OCI-LY3 (cell line): ENCODE results near the gene PGP.

Experiments used
- CTCF ChIP-seq: fragments of 200-600, 300-600 bp; sonication (generic); IDR thresholded peaks from 2 replicates; pipeline ENCODE4 v1.5.1; 2014; ENCODE audit warnings: antibody characterized with exemption, low read length, low read depth
- EZH2phosphoT487 ChIP-seq: fragments of 200-600 bp; shearing (Covaris generic); IDR thresholded peaks from 2 replicates; pipeline ENCODE4 v1.6.1; 2018; ENCODE audit warnings: antibody characterized with exemption, mixed run types, low read depth

- TF ChIP-seq CTCF, result no peak
- no peak for TF ChIP-seq EZH2phosphoT487
Observed at GRCh38 chr16:2205967-2206313, 8.7 kb downstream of the PGP start.
